ENCODE measurements around the gene CCDC116.

GRCh38 chr22:21651521-21652009, 19.0 kb downstream of the CCDC116 start:
- TF ChIP-seq CTCF (conservative IDR thresholded peaks at IDR 0.05; ENCODE audit: low read depth in 2 of 2) (no peak), POLR2AphosphoS5 (IDR thresholded peaks at IDR 0.05; ENCODE audit: low read depth) (no peak; the same call in 1 of the 2 replicates), REST (IDR thresholded peaks at IDR 0.05; ENCODE audit: unreplicated experiment) (no peak), EZH2 (IDR thresholded peaks at IDR 0.05; ENCODE audit: low read depth, unreplicated experiment) (no peak), CREB1 (CRISPR knock-in tag; IDR thresholded peaks at IDR 0.05; ENCODE audit: low read depth) (no peak), EZH2phosphoT487 (IDR thresholded peaks at IDR 0.05; ENCODE audit: unreplicated experiment) (no peak), JUNB (IDR thresholded peaks at IDR 0.05; ENCODE audit: unreplicated experiment) (no peak), ETS1 (IDR thresholded peaks at IDR 0.05) (no peak), ZNF114 (CRISPR knock-in tag; IDR thresholded peaks at IDR 0.05) (no peak), NANOG (IDR thresholded peaks at IDR 0.05; ENCODE audit: borderline replicate concordance) (no peak), STAT1 (IDR thresholded peaks at IDR 0.05; ENCODE audit: unreplicated experiment) (no peak), ZNF331 (CRISPR knock-in tag; IDR thresholded peaks at IDR 0.05; ENCODE audit: low read depth) (no peak)

Measured in GM23338 (cell line).